ENCODE data around the gene FOXR2.

FOXR2 gene

DNA sequence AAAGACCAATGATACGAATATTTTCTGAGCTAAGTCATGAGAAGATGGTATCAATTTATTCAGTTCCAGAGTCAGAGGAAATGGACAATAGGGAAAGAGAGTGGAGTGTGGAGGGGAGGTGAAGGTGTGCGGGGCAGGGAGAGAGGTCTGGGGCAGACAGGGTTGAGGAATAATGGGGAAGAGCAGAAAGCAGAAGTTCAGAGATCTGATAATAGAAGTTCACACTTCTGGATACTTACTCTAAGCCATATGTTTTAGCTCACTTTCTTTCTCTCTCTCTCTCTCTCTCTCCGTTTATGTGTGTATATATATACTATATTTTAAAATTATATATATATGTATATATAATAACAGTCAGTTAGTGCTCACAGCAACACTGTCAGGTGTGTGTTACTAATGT lies 40.4 kb downstream of the FOXR2 start:
- no peak for DNase-seq (ENCODE audit: low spot score in 2 of 2)
- no peaks in the 10 kb centered on the region for H3K36me3 Mint-ChIP-seq (ENCODE audit: insufficient read depth)
- no peak for ATAC-seq (replicated peaks; ENCODE audit: extremely low read depth, poor library complexity, severe bottlenecking)
- no peaks in the 10 kb centered on the region for H3K9me3 Mint-ChIP-seq
- H3K4me1 Mint-ChIP-seq: no peaks in the 10 kb centered on the region
- H3K27me3 Mint-ChIP-seq: peaks cover 23% of the 10 kb centered on the region
- no peak overlapping the region for H3K27ac Mint-ChIP-seq (ENCODE audit: low read depth)
- no peak overlapping the region for H3K4me3 Mint-ChIP-seq

DNA sequence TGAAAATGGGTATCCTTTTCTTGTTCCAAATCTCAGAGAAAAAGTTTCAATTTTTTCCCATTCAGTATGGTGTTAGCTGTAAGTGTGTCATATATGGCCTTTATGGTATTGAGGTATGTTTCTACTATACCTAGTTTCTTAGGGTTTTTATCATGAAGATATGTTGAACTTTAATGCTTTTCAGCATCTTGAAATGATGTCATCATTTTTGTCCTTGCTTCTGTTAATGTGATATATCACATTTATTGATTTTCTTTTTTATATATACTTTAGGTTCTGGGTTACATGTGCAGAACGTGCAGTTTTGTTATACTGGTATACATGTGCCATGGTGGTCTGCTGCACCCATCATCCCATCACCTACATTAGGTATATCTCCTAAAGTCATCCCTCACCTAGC lies 44.9 kb downstream of the FOXR2 start:
- H3K27me3 Mint-ChIP-seq: peaks cover 11% of the 10 kb centered on the region
- no peak overlapping the region for H3K27ac Mint-ChIP-seq (ENCODE audit: low read depth)
- ATAC-seq (replicated peaks; ENCODE audit: extremely low read depth, poor library complexity, severe bottlenecking) (no peak), DNase-seq (ENCODE audit: low spot score in 2 of 2) (no peak)
- H3K36me3 Mint-ChIP-seq (ENCODE audit: insufficient read depth): no peaks in the 10 kb centered on the region
- peaks cover 10% of the 10 kb centered on the region for H3K9me3 Mint-ChIP-seq
- H3K4me1 Mint-ChIP-seq: no peaks in the 10 kb centered on the region
- H3K4me3 Mint-ChIP-seq: no peak overlapping the region

Measured in central memory CD8-positive, alpha-beta T cell (primary cell).